Dermis microvascular lymphatic vessel endothelial cell (primary cell): ENCODE measurements around the gene RSPO1. TPM values are rescaled to one million over a fixed set of nuclear protein-coding genes. Genes with fewer than 3 reads are reported as not detected.
"Not testable (repeated sequence)": the region's sequence is repeated elsewhere in the genome, so short reads cannot be mapped to it uniquely, and the experiment has no call there.

Source experiments
- DNase-seq, 2 donors: peaks; one replicate each; pipeline versions ENCODE4 v3.0.0 to v3.0.0-alpha.2; 2010; ENCODE audit warnings: low read depth in 2 of 2
- total RNA-seq: library from RNA; depleted of rRNA; stranded (reverse); fragments of >200 nt; gene quantifications from 2 replicates; pipeline ENCODE4 v1.2.1, GENCODE V29; 2014

RSPO1 gene, protein sequence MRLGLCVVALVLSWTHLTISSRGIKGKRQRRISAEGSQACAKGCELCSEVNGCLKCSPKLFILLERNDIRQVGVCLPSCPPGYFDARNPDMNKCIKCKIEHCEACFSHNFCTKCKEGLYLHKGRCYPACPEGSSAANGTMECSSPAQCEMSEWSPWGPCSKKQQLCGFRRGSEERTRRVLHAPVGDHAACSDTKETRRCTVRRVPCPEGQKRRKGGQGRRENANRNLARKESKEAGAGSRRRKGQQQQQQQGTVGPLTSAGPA
- not detected in 2 replicates for total RNA-seq

- no peak for DNase-seq
These were observed at the start of gene RSPO1 for GRCh38 chr1:37634244-37634991. Gene RSPO1 (minus strand): TSS chr1:37634892. CDS start chr1:37629661, 5,231 bp downstream.

GRCh38 chr1:37684182-37684581, 49.5 kb upstream of the RSPO1 start:
- not testable (repeated sequence) for DNase-seq

DNA sequence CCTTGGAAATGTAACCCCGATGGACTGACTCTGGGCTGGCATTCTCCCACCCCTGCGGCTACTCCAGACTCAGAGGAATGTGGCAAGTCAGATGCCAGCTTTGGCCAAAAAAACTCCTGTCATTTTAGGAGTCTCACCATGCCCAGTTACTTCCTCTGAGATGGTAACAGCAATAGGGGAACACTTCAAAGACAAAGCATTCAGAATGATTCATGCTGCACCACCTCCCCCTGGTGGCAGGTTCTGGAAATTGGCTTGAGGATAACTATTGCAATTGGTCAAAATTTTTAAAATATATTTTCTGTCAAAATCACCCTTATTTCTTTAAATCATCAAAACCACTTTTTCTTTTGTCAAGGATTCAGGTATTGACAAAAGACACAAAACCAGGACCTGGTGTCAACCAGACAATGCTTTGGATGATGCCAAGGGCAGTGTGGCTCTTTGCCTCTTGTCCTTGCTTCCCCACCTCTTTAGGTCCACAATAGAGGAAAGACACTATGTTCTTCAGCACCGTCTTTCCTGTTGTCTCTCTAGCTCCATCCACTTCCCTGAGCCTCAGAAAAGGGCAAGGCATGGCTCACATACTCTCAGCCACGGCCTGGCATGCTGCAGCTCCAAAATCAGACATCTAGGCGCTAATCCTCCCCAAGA, 47.8 kb upstream of the RSPO1 start:
- DNase-seq: peak; percentile 30 to 57

DNA sequence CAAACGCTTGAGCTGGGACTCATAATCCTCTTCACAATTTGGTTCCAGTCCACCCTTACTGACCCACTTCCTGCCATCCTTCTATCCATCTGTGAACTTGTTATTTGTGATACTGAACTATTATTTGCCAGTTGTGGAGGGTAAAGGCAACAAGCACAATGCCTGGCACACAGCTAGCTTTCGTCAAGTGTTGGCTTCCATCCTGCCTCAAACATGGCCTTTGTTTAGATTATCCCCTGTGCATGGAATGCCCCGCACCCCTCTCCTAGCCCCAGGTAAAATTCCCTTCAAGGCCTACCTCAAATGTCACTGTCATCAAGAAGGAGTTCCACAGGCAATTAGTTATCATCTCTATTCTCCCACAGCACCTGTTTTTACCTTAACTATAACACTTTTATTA, 46.2 kb upstream of the RSPO1 start:
- DNase-seq: no peak

GRCh38 chr1:37677808-37678207, 43.1 kb upstream of the RSPO1 start:
- no peak for DNase-seq

GRCh38 chr1:37677143-37677439, 42.4 kb upstream of the RSPO1 start:
- DNase-seq: no peak

- DNase-seq: no peak
These were observed 41.8 kb upstream of the RSPO1 start for GRCh38 chr1:37676281-37677142.

DNA sequence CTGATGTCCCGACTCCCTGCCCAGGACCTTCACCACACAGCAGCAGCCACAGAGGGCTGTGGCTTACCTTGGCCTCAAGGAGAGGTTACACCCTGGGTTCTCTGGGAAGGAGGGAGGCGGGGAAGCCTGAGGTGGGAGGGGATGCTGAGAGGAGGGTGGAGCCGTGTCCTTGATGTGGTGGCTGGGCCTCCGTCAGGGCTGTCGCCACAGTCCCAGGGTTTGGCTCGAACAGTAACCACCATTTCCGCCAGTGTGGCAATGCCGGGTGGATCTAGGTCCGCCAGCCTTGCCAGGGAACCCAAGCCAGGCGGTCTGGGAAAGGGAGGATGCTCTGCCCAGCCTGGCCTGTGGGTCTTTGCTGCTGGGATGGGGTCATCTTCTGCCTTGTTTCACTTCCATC, 39.2 kb upstream of the RSPO1 start:
- no peak for DNase-seq

GRCh38 chr1:37672136-37672870, 37.6 kb upstream of the RSPO1 start:
- DNase-seq: no peak

- DNase-seq: no peak
These were observed 36.6 kb upstream of the RSPO1 start for GRCh38 chr1:37671261-37671660.

GRCh38 chr1:37670133-37670532, 35.4 kb upstream of the RSPO1 start:
- DNase-seq: no peak

DNA sequence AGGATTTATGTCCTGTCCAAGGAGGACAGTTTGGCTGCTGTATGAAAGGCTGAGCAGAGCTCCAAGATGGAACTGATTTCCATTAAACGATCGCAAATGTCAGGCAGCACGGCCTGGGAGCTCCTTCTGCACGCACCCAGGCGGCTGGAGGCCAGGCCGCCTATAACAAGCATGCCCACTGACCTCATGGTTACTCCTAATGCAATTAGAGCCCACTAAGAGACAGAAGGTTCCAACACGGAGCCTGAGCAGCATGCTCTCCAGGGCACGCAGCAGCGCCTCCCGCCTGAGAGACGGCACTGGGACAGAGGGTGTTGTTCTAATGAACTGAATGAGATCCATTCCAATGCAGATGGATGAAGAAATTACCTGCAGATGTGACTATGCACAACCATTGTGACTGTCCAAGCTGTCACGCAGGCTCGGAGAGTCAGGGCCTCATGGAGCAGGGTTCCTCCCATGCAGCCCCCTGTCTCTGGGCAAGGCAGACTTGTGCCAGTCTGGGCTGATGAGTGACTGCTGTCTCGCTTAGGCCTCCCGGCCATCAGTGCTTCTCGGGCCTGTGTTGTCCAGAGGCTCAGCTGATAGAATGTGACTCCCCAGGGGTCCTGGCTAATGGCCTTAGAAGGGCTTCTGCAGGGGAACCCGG, 32.5 kb upstream of the RSPO1 start:
- DNase-seq: no peak

DNA sequence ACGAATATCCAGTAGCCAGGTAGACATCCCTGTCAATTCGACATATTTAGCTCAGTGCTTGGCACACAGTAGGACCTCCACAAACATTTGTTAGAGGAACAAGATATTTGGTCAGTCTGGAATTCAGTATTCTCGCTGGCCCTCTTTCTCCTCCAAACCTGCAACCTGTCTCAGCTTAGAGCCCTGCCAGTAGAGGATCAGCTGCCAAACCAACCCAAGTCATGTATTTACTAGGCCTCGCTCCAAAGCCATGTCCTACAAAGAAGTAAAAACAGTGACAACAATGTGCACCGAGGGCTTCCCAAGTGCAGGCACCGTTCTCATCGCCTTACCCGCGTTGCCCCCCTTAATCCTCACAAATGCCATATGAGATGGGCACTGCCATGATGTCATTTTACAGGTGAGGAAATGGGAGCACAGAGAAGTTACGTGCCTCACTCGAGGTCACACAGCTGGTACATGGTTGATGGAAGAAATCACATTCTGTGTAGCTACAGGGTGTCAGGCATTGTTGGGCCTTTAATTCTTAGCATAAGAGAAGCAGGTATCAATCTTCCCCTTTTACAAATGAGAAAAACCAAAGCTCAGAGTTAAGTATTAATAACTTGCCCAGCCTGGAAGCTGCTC, 31.7 kb upstream of the RSPO1 start:
- DNase-seq: no peak

DNA sequence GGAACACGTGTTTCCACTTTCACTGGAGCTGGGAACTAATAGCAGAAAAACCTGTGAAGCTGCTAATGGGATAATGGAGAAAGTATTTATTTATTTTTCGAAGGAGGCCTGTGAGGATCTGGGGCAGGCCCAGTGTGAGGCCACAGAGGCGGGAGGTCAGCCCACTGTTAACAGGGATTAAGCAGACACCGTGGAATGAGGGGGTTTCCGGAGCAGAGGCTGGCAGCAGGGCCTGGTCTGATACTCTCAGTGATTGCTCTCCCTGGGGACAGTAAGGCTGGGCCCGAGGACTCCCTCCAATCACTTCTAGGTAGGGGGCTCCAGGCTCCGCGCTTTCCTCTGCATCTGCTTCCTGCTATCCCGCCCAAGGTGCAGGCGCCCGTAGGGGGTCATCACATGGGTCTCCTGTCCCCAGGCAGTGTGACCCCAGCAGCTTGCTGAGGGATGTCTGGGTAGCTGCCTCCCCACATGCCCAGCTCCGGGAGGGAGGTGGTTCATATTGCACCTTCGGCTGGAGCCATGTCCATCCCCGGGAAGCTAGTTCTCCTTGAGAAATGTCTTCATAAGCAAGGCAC, 28.8 kb upstream of the RSPO1 start:
- no peak for DNase-seq

- no peak for DNase-seq
These were observed 27.5 kb upstream of the RSPO1 start for GRCh38 chr1:37662031-37662755.

DNA sequence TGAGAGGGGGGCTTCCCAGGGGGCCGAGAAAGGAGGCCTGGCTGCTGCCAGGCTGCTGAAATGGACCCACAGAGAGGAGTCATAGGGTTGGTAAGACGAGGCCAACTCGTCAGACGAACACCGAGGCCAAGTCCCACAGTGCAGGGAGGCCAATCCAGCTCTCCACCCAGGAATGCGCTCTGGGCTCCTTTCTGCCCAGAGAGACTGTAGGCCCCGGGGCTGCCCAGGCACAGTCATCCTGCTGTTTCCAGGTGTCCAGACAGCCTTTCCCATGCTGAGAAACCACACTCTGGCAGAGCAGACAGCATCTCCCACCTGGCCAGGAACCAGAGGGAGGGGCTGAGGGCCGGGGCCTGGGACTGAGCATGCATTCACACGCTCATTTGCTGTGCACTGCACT, 26.7 kb upstream of the RSPO1 start:
- no peak for DNase-seq

DNA sequence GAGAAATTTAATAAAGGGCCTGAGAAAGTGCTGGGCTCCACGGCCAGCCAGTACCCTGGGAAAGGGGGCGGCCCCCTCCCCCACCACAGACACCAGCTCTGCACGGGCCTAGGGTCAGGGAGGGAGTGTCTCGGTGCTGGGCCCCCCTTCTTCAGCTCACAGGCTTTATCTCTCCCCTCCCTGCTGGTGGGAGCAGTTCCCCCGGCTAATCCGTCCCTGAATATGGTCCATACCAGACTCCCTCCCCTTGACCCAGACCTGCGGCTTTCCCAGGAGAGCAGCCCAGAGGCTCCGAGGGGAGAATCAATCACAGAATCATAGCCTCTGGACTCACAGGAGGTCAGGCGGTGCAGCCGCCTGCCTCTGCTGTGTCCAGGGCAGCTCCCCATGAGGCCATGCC, 26.0 kb upstream of the RSPO1 start:
- DNase-seq: no peak

DNA sequence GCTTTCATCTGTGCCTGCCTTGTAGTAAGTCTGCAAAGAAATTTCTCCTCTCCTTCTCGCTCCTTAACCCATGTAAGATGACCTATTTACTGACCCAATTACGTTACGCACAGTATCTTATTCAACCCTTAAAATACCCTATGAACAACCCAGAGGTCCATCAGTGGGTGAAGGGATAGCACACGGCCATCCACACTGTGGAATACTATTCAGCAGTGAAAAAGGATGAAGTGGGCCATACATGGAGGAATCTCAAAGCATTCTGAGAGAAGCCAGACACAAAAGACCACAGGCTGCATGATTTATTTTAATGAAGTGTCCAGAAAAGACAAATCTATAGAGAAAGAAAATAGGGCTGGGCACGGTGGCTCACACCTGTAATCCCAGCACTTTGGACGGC, 23.8 kb upstream of the RSPO1 start:
- no peak for DNase-seq
